IMR-90 (cell line): ENCODE data around the gene APCDD1L. TPM values are rescaled to one million over a fixed set of nuclear protein-coding genes. Genes with fewer than 3 reads are reported as not detected.

Source experiments
- ATAC-seq: fragments of 200-7000 bp; cut with Tn5 transposase; 2 replicates; pipeline ENCODE4 v1.9.1; 2020; ENCODE audit warnings: low read depth, mild to moderate bottlenecking, moderate library complexity
- BruUV-seq: library from RNA; stranded (reverse); fragments of 400-500 nt; replicated peaks from 2 replicates; lab custom pipeline; 2021; lab: Mats Ljungman, UMichigan
- CTCF ChIA-PET: fragments of 300-600 bp; formaldehyde crosslinking; extraction: SDS; loops from one replicate; lab custom pipeline; 2021; ENCODE audit warnings: antibody characterized with exemption; lab: Yijun Ruan, JAX
- POLR2A ChIA-PET: fragments of 300-600 bp; sonication (Branson Sonifier 250); formaldehyde crosslinking; loops from one replicate; lab custom pipeline; 2022; ENCODE audit warnings: antibody characterized with exemption; ENCODE audit not compliant: unreplicated experiment; lab: Charles Lee
- DNase-seq: peaks from one replicate; pipeline ENCODE4 v3.0.0; 2013
- H2AFZ ChIP-seq: replicated peaks from 2 replicates; pipeline ENCODE3; 2013; ENCODE audit warnings: low read length, mild to moderate bottlenecking; ENCODE audit not compliant: poor library complexity
- H2AK5ac ChIP-seq: 2 replicates; pipeline ENCODE4 v1.6.1; 2013; ENCODE audit warnings: low read depth, low read length, inconsistent platforms
- H2AK9ac ChIP-seq: replicated peaks from 2 replicates; pipeline ENCODE3; 2013; ENCODE audit warnings: mild to moderate bottlenecking, low read depth, low read length, moderate library complexity; ENCODE audit not compliant: poor library complexity
- H2BK120ac ChIP-seq: 2 replicates; pipeline ENCODE4 v1.6.1; 2013; ENCODE audit warnings: low read depth, low read length, inconsistent platforms
- H2BK15ac ChIP-seq: 3 replicates; pipeline ENCODE4 v1.6.1; 2013; ENCODE audit warnings: low read depth, low read length, inconsistent platforms
- H2BK20ac ChIP-seq: 2 replicates; pipeline ENCODE4 v1.6.1; 2013; ENCODE audit warnings: low read depth, mild to moderate bottlenecking, inconsistent platforms, low read length, moderate library complexity
- H2BK5ac ChIP-seq: 2 replicates; pipeline ENCODE4 v1.6.1; 2013; ENCODE audit warnings: mild to moderate bottlenecking, low read depth, low read length, inconsistent platforms; ENCODE audit not compliant: poor library complexity, severe bottlenecking
- H3K14ac ChIP-seq: replicated peaks from 2 replicates; pipeline ENCODE4 v1.6.1; 2013; ENCODE audit warnings: low read depth, low read length, inconsistent platforms
- H3K18ac ChIP-seq: 2 replicates; pipeline ENCODE4 v1.6.1; 2013; ENCODE audit warnings: low read depth, low read length, control low read depth
- H3K23ac ChIP-seq: 2 replicates; pipeline ENCODE4 v1.6.1; 2013; ENCODE audit warnings: low read depth, low read length, inconsistent platforms
- H3K27ac ChIP-seq: 2 replicates; pipeline ENCODE4 v1.5.1; 2013; ENCODE audit warnings: mild to moderate bottlenecking, control low read depth, low read length; ENCODE audit not compliant: insufficient read depth
- H3K27me3 ChIP-seq: 2 replicates; pipeline ENCODE4 v1.6.1; 2013; ENCODE audit warnings: low read length; ENCODE audit not compliant: control insufficient read depth, insufficient read depth
- H3K36me3 ChIP-seq: 2 replicates; pipeline ENCODE4 v1.6.1; 2013; ENCODE audit warnings: low read length, mixed read lengths; ENCODE audit not compliant: control insufficient read depth, insufficient read depth
- H3K4ac ChIP-seq: 2 replicates; pipeline ENCODE4 v1.6.1; 2013; ENCODE audit warnings: low read depth, low read length, inconsistent platforms
- H3K4me1 ChIP-seq: 2 replicates; pipeline ENCODE4 v1.6.1; 2013; ENCODE audit warnings: low read length, mixed read lengths; ENCODE audit not compliant: control insufficient read depth, insufficient read depth
- H3K4me2 ChIP-seq: 2 replicates; pipeline ENCODE4 v1.6.1; 2013; ENCODE audit warnings: low read depth, mild to moderate bottlenecking, control low read depth, low read length, moderate library complexity
- H3K4me3 ChIP-seq: 2 replicates; pipeline ENCODE4 v1.5.1; 2013; ENCODE audit warnings: low read depth, mild to moderate bottlenecking, control low read depth, low read length, moderate library complexity; ENCODE audit not compliant: insufficient read depth
- H3K56ac ChIP-seq: 2 replicates; pipeline ENCODE4 v1.6.1; 2013; ENCODE audit warnings: low read length, inconsistent platforms; ENCODE audit not compliant: insufficient read depth; ENCODE audit errors: extremely low read depth
- H3K79me1 ChIP-seq, 2 experiments: 2 replicates each; pipeline ENCODE4 v1.6.1; 2013; ENCODE audit warnings: low read length in 2 of 2, inconsistent platforms in 1 of 2, low read depth in 1 of 2
- H3K9ac ChIP-seq: 2 replicates; pipeline ENCODE4 v1.6.1; 2013; ENCODE audit warnings: low read depth, low read length, control low read depth
- H3K9me1 ChIP-seq: 2 replicates; pipeline ENCODE4 v1.6.1; 2013; ENCODE audit warnings: low read length, inconsistent platforms; ENCODE audit not compliant: insufficient read depth
- H3K9me3 ChIP-seq: 2 replicates; pipeline ENCODE4 v1.6.1; 2013; ENCODE audit warnings: low read length; ENCODE audit not compliant: control insufficient read depth, insufficient read depth
- H4K20me1 ChIP-seq: 2 replicates; pipeline ENCODE4 v1.6.1; 2013; ENCODE audit warnings: low read length, inconsistent platforms; ENCODE audit not compliant: insufficient read depth
- H4K5ac ChIP-seq: 2 replicates; pipeline ENCODE4 v1.6.1; 2013; ENCODE audit warnings: mild to moderate bottlenecking, low read depth, low read length, control low read depth
- H4K8ac ChIP-seq, 2 experiments: 2 replicates each; pipeline ENCODE4 v1.6.1; 2013; ENCODE audit warnings: low read depth in 2 of 2, low read length in 2 of 2, control low read depth in 1 of 2, inconsistent platforms in 1 of 2
- H4K91ac ChIP-seq: 2 replicates; pipeline ENCODE4 v1.6.1; 2013; ENCODE audit warnings: low read depth, low read length, inconsistent platforms; ENCODE audit not compliant: insufficient read depth
- BHLHE40 ChIP-seq: fragments of 150-350 bp; IDR thresholded peaks from 2 replicates; pipeline ENCODE4 v1.6.1; 2016; ENCODE audit warnings: mild to moderate bottlenecking, low read depth, low read length
- CEBPB ChIP-seq: IDR thresholded peaks from 2 replicates; pipeline ENCODE4 v1.6.1; 2012; ENCODE audit warnings: low read depth, low read length, improper control_type of control experiment
- CHD1 ChIP-seq: IDR thresholded peaks from 2 replicates; pipeline ENCODE4 v1.6.1; 2012; ENCODE audit warnings: low read depth, low read length, improper control_type of control experiment
- ELK1 ChIP-seq: fragments of 150-350 bp; IDR thresholded peaks from 2 replicates; pipeline ENCODE4 v1.6.1; 2016; ENCODE audit warnings: low read depth, mild to moderate bottlenecking, low read length, moderate library complexity, borderline replicate concordance
- FOS ChIP-seq: fragments of 150-350 bp; IDR thresholded peaks from 2 replicates; pipeline ENCODE4 v1.6.1; 2016; ENCODE audit warnings: low read depth, low read length
- MAFK ChIP-seq: IDR thresholded peaks from 2 replicates; pipeline ENCODE4 v1.6.1; 2012; ENCODE audit warnings: low read depth, low read length, improper control_type of control experiment
- MAZ ChIP-seq: IDR thresholded peaks from 2 replicates; pipeline ENCODE4 v1.6.1; 2012; ENCODE audit warnings: low read depth, mild to moderate bottlenecking, low read length, improper control_type of control experiment, moderate library complexity, borderline replicate concordance
- MXI1 ChIP-seq: IDR thresholded peaks from 2 replicates; pipeline ENCODE4 v1.6.1; 2012; ENCODE audit warnings: low read depth, mild to moderate bottlenecking, low read length, moderate library complexity, borderline replicate concordance
- NFE2L2 ChIP-seq: fragments of 150-350 bp; IDR thresholded peaks from 2 replicates; pipeline ENCODE4 v1.6.1; 2016; ENCODE audit warnings: low read depth, mild to moderate bottlenecking, low read length
- POLR2A ChIP-seq: IDR thresholded peaks from 2 replicates; pipeline ENCODE4 v1.6.1; 2012; ENCODE audit warnings: mild to moderate bottlenecking, low read depth, low read length
- RAD21 ChIP-seq: IDR thresholded peaks from 2 replicates; pipeline ENCODE4 v1.6.1; 2012; ENCODE audit warnings: low read length, improper control_type of control experiment
- RFX5 ChIP-seq: IDR thresholded peaks from 2 replicates; pipeline ENCODE4 v1.8.0; 2012; ENCODE audit warnings: low read depth, mild to moderate bottlenecking, low read length, moderate library complexity
- SMC3 ChIP-seq: fragments of 150-350 bp; IDR thresholded peaks from 2 replicates; pipeline ENCODE4 v1.6.1; 2016; ENCODE audit warnings: low read depth, mild to moderate bottlenecking, antibody characterized with exemption, low read length, moderate library complexity
- WGBS, 2 experiments: methylation state at CpG; one replicate each; pipeline versions ENCODE4 v1.1.5 to v1.1.7; 2013; ENCODE audit warnings: missing lambda C conversion rate in 2 of 2; ENCODE audit not compliant: insufficient read length in 1 of 2; ENCODE audit errors: extremely low coverage in 2 of 2; 5-methylcytosine and 5-hydroxymethylcytosine counted together
- dilution Hi-C: fragments of 300-500 bp; cut with HindIII; formaldehyde crosslinking; loops from one replicate; pipeline ENCODE4 v1.14.3; 2018; ENCODE audit warnings: low sequenced_read_pairs; ENCODE audit not compliant: unreplicated experiment
- in situ Hi-C: fragments of 300-500 bp; cut with MboI; formaldehyde crosslinking; loops from 3 replicates; pipeline ENCODE4 v1.14.3; 2019; ENCODE audit warnings: low sequenced_read_pairs, inconsistent platforms, mixed read lengths
- intact Hi-C: fragments of 100-400 bp; cut with micrococcal nuclease; formaldehyde crosslinking; loops from 2 replicates; pipeline ENCODE4 v1.10.0; 2022
- polyA plus RNA-seq, 3 experiments: library from polyadenylated mRNA; depleted of rRNA; stranded (reverse); fragments of >200 nt; gene quantifications; 2 replicates each; pipeline ENCODE4 v1.2.3, GENCODE V29; 2012; ENCODE audit warnings: low replicate concordance in 1 of 3
- total RNA-seq: library from RNA; depleted of rRNA; stranded (reverse); fragments of >200 nt; gene quantifications from 2 replicates; pipeline ENCODE4 v1.2.3, GENCODE V29; 2012
- TF ChIP-seq, protein P1 (sequence below): conservative IDR thresholded peaks from 2 replicates; pipeline ENCODE4 v1.5.1; 2012; ENCODE audit warnings: mild to moderate bottlenecking, low read depth, low read length, improper control_type of control experiment
- TF ChIP-seq, protein P2 (sequence below): fragments of 150-350 bp; IDR thresholded peaks from 2 replicates; pipeline ENCODE4 v1.6.1; 2017; ENCODE audit warnings: mild to moderate bottlenecking, antibody characterized with exemption, low read length, low read depth

APCDD1L gene
- total and polyA plus RNA-seq, 2 of the 4 experiments (the other 2 are of a cell fraction) = 2.5 to 18.3 TPM

DNA sequence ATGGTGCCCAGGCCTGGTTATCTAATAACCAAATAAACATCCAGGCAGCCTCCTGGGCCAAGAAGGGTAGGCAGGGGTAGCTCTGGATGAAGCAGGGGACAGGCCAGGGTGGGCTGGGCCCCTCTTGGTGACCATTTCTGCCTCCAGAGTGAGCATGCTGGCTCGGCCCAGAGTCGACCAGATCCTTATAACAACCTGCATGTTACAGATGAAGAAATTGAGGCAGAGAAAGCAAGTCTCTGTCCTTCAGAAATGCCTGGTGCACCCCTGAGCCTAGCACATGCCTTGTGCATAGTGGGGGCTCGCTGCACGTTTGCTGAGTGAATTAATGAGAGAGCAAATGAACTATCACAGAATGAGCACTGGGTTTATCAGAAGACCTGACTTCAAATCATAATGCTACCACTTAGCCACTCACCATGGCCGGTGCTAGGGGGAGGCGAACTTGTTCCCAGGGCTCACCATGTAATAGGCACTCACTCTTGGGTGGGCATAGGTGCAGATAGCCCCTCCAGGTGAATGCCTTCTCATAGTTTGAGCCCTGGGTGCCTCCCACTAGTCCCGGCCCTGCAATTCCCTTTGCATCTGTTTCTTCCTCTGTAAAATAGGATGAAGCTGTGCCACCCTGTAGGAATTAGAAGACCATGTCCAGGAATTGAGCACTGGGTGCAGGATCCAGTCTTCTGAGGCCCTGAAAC lies 3.8 kb upstream of the APCDD1L start:
- H3K79me1 ChIP-seq = 0 out of 4 replicates have a peak, but pooled peaks cover 0 to under 1% of the 10 kb centered on the region in 2 experiments
- H3K27ac ChIP-seq = no peak overlapping the region
- H3K23ac ChIP-seq = no peak overlapping the region
- no peak overlapping the region for H4K91ac ChIP-seq
- no peak overlapping the region for H2BK20ac ChIP-seq
- H2BK120ac ChIP-seq = no peak overlapping the region
- intact Hi-C loops = loop anchor here (5.0 kb wide), 1 partner anchor 282 kb away; no protein-coding TSS in a partner anchor
- no peak overlapping the region for H3K4me2 ChIP-seq
- ChIA-PET CTCF (no interaction called here), POLR2A (no interaction called here)
- no peaks in the 10 kb centered on the region for H3K36me3 ChIP-seq
- no TSS peak for BruUV-seq
- no peaks in the 10 kb centered on the region for H3K9me3 ChIP-seq
- H2AFZ ChIP-seq = no peak overlapping the region
- H3K14ac ChIP-seq = no peak overlapping the region
- no peak overlapping the region for H3K18ac ChIP-seq
- in situ Hi-C loops = no loop called here
- no peak overlapping the region for H4K5ac ChIP-seq
- peaks cover 16% of the 10 kb centered on the region for H3K4me1 ChIP-seq
- no peak overlapping the region for H2BK15ac ChIP-seq
- H2AK9ac ChIP-seq = no peak overlapping the region
- H4K8ac ChIP-seq = no peak overlapping the region
- no peak for DNase-seq
- H3K9ac ChIP-seq = no peak overlapping the region
- no peak overlapping the region for H3K4ac ChIP-seq
- dilution Hi-C loops = no loop called here
- H3K27me3 ChIP-seq = peaks cover 4% of the 10 kb centered on the region; the same call in 1 of the 2 replicates
- H2BK5ac ChIP-seq = no peak overlapping the region
- H2AK5ac ChIP-seq = 0 out of 2 replicates have a peak overlapping the region, but pooled peaks have one; percentile 43
- WGBS, 2 experiments = 83% methylated on average over 1 of the region's 7 CpGs; no CpG with 5 or more reads in 1 of the 2 experiments
- H3K56ac ChIP-seq = no peak overlapping the region
- ATAC-seq = no peak
- no peaks in the 10 kb centered on the region; the same call in none of the 2 replicates for H3K9me1 ChIP-seq
- no peak overlapping the region for H3K4me3 ChIP-seq
- no peaks in the 10 kb centered on the region for H4K20me1 ChIP-seq
- no peak for TF ChIP-seq CHD1
- TF ChIP-seq BHLHE40 = no peak
- TF ChIP-seq MXI1 = no peak
- no peak for TF ChIP-seq POLR2A
- TF ChIP-seq RFX5 = no peak
- TF ChIP-seq FOS = no peak
- TF ChIP-seq ELK1 = no peak
- TF ChIP-seq SMC3 = no peak
- no peak for TF ChIP-seq CEBPB
- TF ChIP-seq, protein P1, sequence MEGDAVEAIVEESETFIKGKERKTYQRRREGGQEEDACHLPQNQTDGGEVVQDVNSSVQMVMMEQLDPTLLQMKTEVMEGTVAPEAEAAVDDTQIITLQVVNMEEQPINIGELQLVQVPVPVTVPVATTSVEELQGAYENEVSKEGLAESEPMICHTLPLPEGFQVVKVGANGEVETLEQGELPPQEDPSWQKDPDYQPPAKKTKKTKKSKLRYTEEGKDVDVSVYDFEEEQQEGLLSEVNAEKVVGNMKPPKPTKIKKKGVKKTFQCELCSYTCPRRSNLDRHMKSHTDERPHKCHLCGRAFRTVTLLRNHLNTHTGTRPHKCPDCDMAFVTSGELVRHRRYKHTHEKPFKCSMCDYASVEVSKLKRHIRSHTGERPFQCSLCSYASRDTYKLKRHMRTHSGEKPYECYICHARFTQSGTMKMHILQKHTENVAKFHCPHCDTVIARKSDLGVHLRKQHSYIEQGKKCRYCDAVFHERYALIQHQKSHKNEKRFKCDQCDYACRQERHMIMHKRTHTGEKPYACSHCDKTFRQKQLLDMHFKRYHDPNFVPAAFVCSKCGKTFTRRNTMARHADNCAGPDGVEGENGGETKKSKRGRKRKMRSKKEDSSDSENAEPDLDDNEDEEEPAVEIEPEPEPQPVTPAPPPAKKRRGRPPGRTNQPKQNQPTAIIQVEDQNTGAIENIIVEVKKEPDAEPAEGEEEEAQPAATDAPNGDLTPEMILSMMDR = no peak
- no peak for TF ChIP-seq MAFK
- TF ChIP-seq, protein P2, sequence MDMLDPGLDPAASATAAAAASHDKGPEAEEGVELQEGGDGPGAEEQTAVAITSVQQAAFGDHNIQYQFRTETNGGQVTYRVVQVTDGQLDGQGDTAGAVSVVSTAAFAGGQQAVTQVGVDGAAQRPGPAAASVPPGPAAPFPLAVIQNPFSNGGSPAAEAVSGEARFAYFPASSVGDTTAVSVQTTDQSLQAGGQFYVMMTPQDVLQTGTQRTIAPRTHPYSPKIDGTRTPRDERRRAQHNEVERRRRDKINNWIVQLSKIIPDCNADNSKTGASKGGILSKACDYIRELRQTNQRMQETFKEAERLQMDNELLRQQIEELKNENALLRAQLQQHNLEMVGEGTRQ = no peak
- no peak for TF ChIP-seq NFE2L2
- TF ChIP-seq MAZ = no peak
- TF ChIP-seq RAD21 = no peak
